Measurements from ENCODE around the gene MYBPC1. TPM values are rescaled to one million over a fixed set of nuclear protein-coding genes. Genes with fewer than 3 reads are reported as not detected.
A peak's percentile ranks its signal among the peaks of the same experiment; 100 is the strongest.
"Not testable (repeated sequence)": the region's sequence is repeated elsewhere in the genome, so short reads cannot be mapped to it uniquely, and the experiment has no call there.

Gene MYBPC1
- total RNA-seq (2014; rRNA removed; shearing (Covaris generic); ENCODE audit: low replicate concordance) = 0.06 TPM in 1 of 2 replicates, not detected in the other

GRCh38 chr12:101594700-101595099 is at the start of gene MYBPC1:
Gene MYBPC1 (plus strand): TSS chr12:101594971. CDS start chr12:101595071, 100 bp downstream.
- in situ Hi-C loops (cut with HindIII; ENCODE audit: low pct_unique_long_range_greater_than_20kb, low sequenced_read_pairs) = no loop called here

GRCh38 chr12:101551362-101552114 is 43.2 kb upstream of the MYBPC1 start:
- in situ Hi-C loops (cut with HindIII; ENCODE audit: low pct_unique_long_range_greater_than_20kb, low sequenced_read_pairs) = no loop called here
- no peak for DNase-seq (ENCODE audit: low read depth)

More at GRCh38 chr12:101594700-101595099, at the start of gene MYBPC1:
- DNase-seq (ENCODE audit: low read depth) = no peak

- DNase-seq (ENCODE audit: low read depth) = no peak
- in situ Hi-C loops (cut with HindIII; ENCODE audit: low pct_unique_long_range_greater_than_20kb, low sequenced_read_pairs) = no loop called here
These were observed 42.5 kb upstream of the MYBPC1 start for GRCh38 chr12:101552277-101552676.

- in situ Hi-C loops (cut with HindIII; ENCODE audit: low pct_unique_long_range_greater_than_20kb, low sequenced_read_pairs) = no loop called here
- DNase-seq (ENCODE audit: low read depth) = no peak
These were observed 37.7 kb upstream of the MYBPC1 start for GRCh38 chr12:101557094-101557493.

- in situ Hi-C loops (cut with HindIII; ENCODE audit: low pct_unique_long_range_greater_than_20kb, low sequenced_read_pairs); DNase-seq (ENCODE audit: low read depth): not testable (repeated sequence)
These were observed 36.0 kb upstream of the MYBPC1 start for GRCh38 chr12:101558726-101559125.

GRCh38 chr12:101563212-101563611 is 31.6 kb upstream of the MYBPC1 start:
- in situ Hi-C loops (cut with HindIII; ENCODE audit: low pct_unique_long_range_greater_than_20kb, low sequenced_read_pairs) = no loop called here
- DNase-seq (ENCODE audit: low read depth) = no peak

GRCh38 chr12:101564912-101565311 is 29.9 kb upstream of the MYBPC1 start:
- in situ Hi-C loops (cut with HindIII; ENCODE audit: low pct_unique_long_range_greater_than_20kb, low sequenced_read_pairs) = no loop called here
- no peak for DNase-seq (ENCODE audit: low read depth)

- DNase-seq (ENCODE audit: low read depth) = no peak
These were observed 28.5 kb upstream of the MYBPC1 start for GRCh38 chr12:101566318-101566717.

GRCh38 chr12:101567918-101568317 is 26.9 kb upstream of the MYBPC1 start:
- no peak for DNase-seq (ENCODE audit: low read depth)
- in situ Hi-C loops (cut with HindIII; ENCODE audit: low pct_unique_long_range_greater_than_20kb, low sequenced_read_pairs) = no loop called here

More at GRCh38 chr12:101566318-101566717, 28.5 kb upstream of the MYBPC1 start:
- in situ Hi-C loops (cut with HindIII; ENCODE audit: low pct_unique_long_range_greater_than_20kb, low sequenced_read_pairs) = no loop called here

GRCh38 chr12:101570047-101570446 is 24.7 kb upstream of the MYBPC1 start:
- peak; percentile 8 for DNase-seq (ENCODE audit: low read depth)
- in situ Hi-C loops (cut with HindIII; ENCODE audit: low pct_unique_long_range_greater_than_20kb, low sequenced_read_pairs) = no loop called here

- in situ Hi-C loops (cut with HindIII; ENCODE audit: low pct_unique_long_range_greater_than_20kb, low sequenced_read_pairs) = no loop called here
- no peak for DNase-seq (ENCODE audit: low read depth)
These were observed 23.7 kb upstream of the MYBPC1 start for GRCh38 chr12:101571105-101571504.

- no peak for DNase-seq (ENCODE audit: low read depth)
- in situ Hi-C loops (cut with HindIII; ENCODE audit: low pct_unique_long_range_greater_than_20kb, low sequenced_read_pairs) = no loop called here
These were observed 21.0 kb upstream of the MYBPC1 start for GRCh38 chr12:101573743-101574142.

GRCh38 chr12:101578417-101578816 is 16.4 kb upstream of the MYBPC1 start:
- DNase-seq (ENCODE audit: low read depth) = no peak
- in situ Hi-C loops (cut with HindIII; ENCODE audit: low pct_unique_long_range_greater_than_20kb, low sequenced_read_pairs) = no loop called here

- DNase-seq (ENCODE audit: low read depth) = no peak
- in situ Hi-C loops (cut with HindIII; ENCODE audit: low pct_unique_long_range_greater_than_20kb, low sequenced_read_pairs) = no loop called here
These were observed 13.6 kb upstream of the MYBPC1 start for GRCh38 chr12:101581190-101581589.

GRCh38 chr12:101582937-101583336 is 11.8 kb upstream of the MYBPC1 start:
- in situ Hi-C loops (cut with HindIII; ENCODE audit: low pct_unique_long_range_greater_than_20kb, low sequenced_read_pairs) = no loop called here
- no peak for DNase-seq (ENCODE audit: low read depth)

GRCh38 chr12:101590383-101590782 is 4.4 kb upstream of the MYBPC1 start:
- in situ Hi-C loops (cut with HindIII; ENCODE audit: low pct_unique_long_range_greater_than_20kb, low sequenced_read_pairs) = no loop called here

GRCh38 chr12:101591781-101592180 is 3.0 kb upstream of the MYBPC1 start:
- in situ Hi-C loops (cut with HindIII; ENCODE audit: low pct_unique_long_range_greater_than_20kb, low sequenced_read_pairs) = no loop called here
- DNase-seq (ENCODE audit: low read depth) = no peak

More at GRCh38 chr12:101590383-101590782, 4.4 kb upstream of the MYBPC1 start:
- DNase-seq (ENCODE audit: low read depth) = no peak

GRCh38 chr12:101592448-101592847 is 2.3 kb upstream of the MYBPC1 start:
- DNase-seq (ENCODE audit: low read depth) = no peak
- in situ Hi-C loops (cut with HindIII; ENCODE audit: low pct_unique_long_range_greater_than_20kb, low sequenced_read_pairs) = no loop called here

GRCh38 chr12:101592921-101593320 is 1.9 kb upstream of the MYBPC1 start:
- DNase-seq (ENCODE audit: low read depth) = no peak
- in situ Hi-C loops (cut with HindIII; ENCODE audit: low pct_unique_long_range_greater_than_20kb, low sequenced_read_pairs) = no loop called here

GRCh38 chr12:101596172-101596571 is 1.4 kb downstream of the MYBPC1 start:
- in situ Hi-C loops (cut with HindIII; ENCODE audit: low pct_unique_long_range_greater_than_20kb, low sequenced_read_pairs) = no loop called here
- no peak for DNase-seq (ENCODE audit: low read depth)

Data from Caki2 (cell line).